ENCODE results near the gene SLC25A1. TPM values are rescaled to one million over a fixed set of nuclear protein-coding genes. Genes with fewer than 3 reads are reported as not detected.

The SLC25A1 gene
- total RNA-seq, 1 donor from 2014 or later = 20.9 TPM

DNA sequence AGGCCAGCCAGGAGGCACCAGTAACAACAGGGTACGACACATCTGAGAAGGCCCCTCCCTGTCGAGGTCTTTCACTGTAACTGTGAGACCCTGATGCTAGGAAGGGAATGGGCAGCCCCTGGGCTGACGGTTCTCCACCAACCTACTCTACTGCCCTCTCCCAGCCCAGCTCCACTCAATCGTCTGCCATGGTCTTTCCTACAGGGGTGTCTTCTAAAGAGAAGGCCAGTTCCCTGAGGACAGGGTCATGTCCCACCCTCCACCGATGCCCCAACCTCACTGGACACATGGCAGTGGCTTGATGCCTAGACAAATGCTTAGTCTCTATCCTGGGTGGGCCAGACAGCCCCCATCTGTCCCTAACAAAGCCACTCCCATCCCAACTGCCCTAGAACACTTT, 46.0 kb upstream of the SLC25A1 start:
- Histone ChIP-seq H3K27ac (replicated peaks) (no peak overlapping the region), H3K4me3 (no peak overlapping the region), H3K4me1 (peaks cover 20% of the 10 kb centered on the region), H3K9me3 (replicated peaks) (no peaks in the 10 kb centered on the region), H3K36me3 (peaks cover 55% of the 10 kb centered on the region), H3K27me3 (ENCODE audit: low read depth) (no peaks in the 10 kb centered on the region)
- TF ChIP-seq, protein P1, sequence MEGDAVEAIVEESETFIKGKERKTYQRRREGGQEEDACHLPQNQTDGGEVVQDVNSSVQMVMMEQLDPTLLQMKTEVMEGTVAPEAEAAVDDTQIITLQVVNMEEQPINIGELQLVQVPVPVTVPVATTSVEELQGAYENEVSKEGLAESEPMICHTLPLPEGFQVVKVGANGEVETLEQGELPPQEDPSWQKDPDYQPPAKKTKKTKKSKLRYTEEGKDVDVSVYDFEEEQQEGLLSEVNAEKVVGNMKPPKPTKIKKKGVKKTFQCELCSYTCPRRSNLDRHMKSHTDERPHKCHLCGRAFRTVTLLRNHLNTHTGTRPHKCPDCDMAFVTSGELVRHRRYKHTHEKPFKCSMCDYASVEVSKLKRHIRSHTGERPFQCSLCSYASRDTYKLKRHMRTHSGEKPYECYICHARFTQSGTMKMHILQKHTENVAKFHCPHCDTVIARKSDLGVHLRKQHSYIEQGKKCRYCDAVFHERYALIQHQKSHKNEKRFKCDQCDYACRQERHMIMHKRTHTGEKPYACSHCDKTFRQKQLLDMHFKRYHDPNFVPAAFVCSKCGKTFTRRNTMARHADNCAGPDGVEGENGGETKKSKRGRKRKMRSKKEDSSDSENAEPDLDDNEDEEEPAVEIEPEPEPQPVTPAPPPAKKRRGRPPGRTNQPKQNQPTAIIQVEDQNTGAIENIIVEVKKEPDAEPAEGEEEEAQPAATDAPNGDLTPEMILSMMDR (IDR thresholded peaks at IDR 0.05; ENCODE audit: borderline replicate concordance) = no peak
- DNase-seq = no peak
- intact Hi-C loops (cut with micrococcal nuclease) = no loop called here

DNA sequence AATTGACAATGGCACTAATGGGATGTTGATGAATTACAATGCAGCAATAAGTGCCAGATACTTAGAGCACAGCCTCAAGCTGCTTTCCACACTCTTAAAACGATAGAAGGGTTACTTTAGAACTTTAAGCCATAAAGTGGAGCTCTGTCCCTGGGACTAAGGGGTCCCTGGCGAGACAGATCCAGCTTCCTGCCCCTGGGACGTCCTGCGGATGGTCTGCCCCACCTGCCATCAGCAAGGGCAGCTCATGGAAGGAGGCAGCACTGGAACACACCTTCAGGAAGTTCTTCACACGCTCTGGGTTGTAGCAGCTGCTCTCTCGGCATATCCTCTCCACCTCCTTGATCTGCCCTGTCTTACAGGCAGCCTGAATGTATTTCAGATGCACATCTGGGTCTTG, 45.1 kb upstream of the SLC25A1 start:
- H3K36me3 ChIP-seq = peaks cover 55% of the 10 kb centered on the region
- no peaks in the 10 kb centered on the region for H3K27me3 ChIP-seq (ENCODE audit: low read depth)
- intact Hi-C loops (cut with micrococcal nuclease) = no loop called here
- no peak overlapping the region for H3K4me3 ChIP-seq
- TF ChIP-seq, protein P1 (IDR thresholded peaks at IDR 0.05; ENCODE audit: borderline replicate concordance) = no peak
- no peaks in the 10 kb centered on the region for H3K9me3 ChIP-seq (replicated peaks)
- no peak for DNase-seq
- peaks cover 21% of the 10 kb centered on the region for H3K4me1 ChIP-seq
- H3K27ac ChIP-seq (replicated peaks) = no peak overlapping the region

DNA sequence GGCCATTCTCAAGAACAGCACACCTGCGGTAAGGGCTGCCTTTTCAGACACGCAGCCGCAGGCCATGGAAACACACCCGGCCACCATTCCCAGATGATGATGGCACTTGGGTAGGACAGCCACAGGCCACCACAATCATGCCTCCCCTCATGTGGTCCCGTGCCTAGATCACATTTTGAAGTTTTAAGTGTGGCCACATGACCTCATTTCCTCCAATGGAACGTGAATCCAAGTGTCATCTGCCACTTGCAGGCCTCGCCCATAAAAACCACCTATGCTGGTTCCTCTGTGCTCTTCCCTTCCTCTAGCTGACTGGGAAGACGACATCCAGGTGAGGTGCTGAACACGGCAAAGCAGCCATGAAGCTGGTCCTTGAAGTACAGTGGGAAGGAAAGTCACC, 44.6 kb upstream of the SLC25A1 start:
- no peaks in the 10 kb centered on the region for H3K9me3 ChIP-seq (replicated peaks)
- intact Hi-C loops (cut with micrococcal nuclease) = no loop called here
- H3K36me3 ChIP-seq = peaks cover 54% of the 10 kb centered on the region
- no peak overlapping the region for H3K4me3 ChIP-seq
- TF ChIP-seq, protein P1 (IDR thresholded peaks at IDR 0.05; ENCODE audit: borderline replicate concordance) = no peak
- peaks cover 25% of the 10 kb centered on the region for H3K4me1 ChIP-seq
- H3K27ac ChIP-seq (replicated peaks) = no peak overlapping the region
- DNase-seq = no peak
- no peaks in the 10 kb centered on the region for H3K27me3 ChIP-seq (ENCODE audit: low read depth)

DNA sequence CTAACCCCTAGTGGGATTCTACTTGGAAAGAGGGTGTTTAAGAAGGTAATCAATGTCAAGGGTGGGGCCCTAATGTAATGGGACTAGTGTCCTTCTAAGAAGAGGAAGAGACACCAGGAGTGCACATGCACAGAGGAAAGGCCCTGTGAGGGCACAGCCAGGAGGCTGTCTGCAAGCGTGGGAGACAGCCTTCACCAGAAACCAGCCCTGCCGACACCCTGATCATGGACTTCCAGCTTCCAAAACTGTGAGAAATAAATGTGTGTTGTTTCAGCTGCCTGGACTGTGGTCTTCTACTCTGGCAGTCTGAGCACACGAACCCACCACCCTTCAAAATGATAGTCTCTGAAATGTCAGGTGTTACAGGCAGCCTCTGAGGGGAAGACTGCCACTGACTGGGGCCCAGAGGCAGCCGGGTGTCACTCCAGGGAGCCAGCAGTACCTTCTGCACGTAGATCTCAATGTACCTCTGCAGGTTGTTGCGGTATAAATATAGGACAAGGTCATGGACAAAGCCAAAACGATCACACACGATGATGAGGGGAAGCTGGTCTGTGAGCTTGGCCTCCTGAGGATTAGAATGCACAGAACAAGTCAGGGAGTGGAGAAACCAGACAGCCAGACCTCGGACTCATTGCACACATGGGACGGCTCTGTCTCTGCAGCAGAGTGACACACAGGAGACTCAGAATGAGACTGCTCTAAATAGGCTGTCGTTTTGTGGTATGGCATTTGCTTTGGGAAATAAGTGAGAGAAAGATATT, 43.9 kb upstream of the SLC25A1 start:
- no peaks in the 10 kb centered on the region for H3K9me3 ChIP-seq (replicated peaks)
- H3K4me1 ChIP-seq = peaks cover 32% of the 10 kb centered on the region
- no peaks in the 10 kb centered on the region for H3K27me3 ChIP-seq (ENCODE audit: low read depth)
- TF ChIP-seq, protein P1 (IDR thresholded peaks at IDR 0.05; ENCODE audit: borderline replicate concordance) = no peak
- H3K27ac ChIP-seq (replicated peaks) = no peak overlapping the region
- H3K4me3 ChIP-seq = no peak overlapping the region
- no peak for DNase-seq
- intact Hi-C loops (cut with micrococcal nuclease) = no loop called here
- peaks cover 49% of the 10 kb centered on the region for H3K36me3 ChIP-seq

DNA sequence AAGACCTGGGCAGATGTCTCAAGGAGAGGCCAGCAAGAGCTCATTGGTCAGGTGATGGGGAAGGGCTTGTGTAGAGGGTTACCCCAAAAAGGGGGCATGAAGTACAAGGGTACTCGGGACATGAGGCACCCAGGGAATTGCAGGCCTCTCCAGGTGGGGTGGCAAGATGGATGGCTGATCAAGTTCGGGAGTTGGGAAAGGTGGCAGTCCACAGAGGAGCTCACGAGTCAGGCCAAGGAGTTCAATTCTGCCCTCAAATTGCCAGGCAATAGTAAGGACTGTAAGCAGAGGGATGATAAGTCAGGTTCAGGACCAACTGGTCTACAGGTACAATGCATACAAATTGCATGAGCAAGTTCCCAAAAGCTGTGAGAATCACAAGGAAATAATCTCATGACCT, 42.3 kb upstream of the SLC25A1 start:
- DNase-seq = no peak
- peaks cover 35% of the 10 kb centered on the region for H3K4me1 ChIP-seq
- no peak overlapping the region for H3K27ac ChIP-seq (replicated peaks)
- H3K9me3 ChIP-seq (replicated peaks) = no peaks in the 10 kb centered on the region
- no peak overlapping the region for H3K4me3 ChIP-seq
- H3K27me3 ChIP-seq (ENCODE audit: low read depth) = no peaks in the 10 kb centered on the region
- intact Hi-C loops (cut with micrococcal nuclease) = no loop called here
- TF ChIP-seq, protein P1 (IDR thresholded peaks at IDR 0.05; ENCODE audit: borderline replicate concordance) = no peak
- peaks cover 46% of the 10 kb centered on the region for H3K36me3 ChIP-seq
